GM21825 (cell line): ENCODE data around the gene KCNMB2.
A peak's percentile ranks its signal among the peaks of the same experiment; 100 is the strongest.
"Not testable (repeated sequence)": the region's sequence is repeated elsewhere in the genome, so short reads cannot be mapped to it uniquely, and the experiment has no call there.

Experiments
- ATAC-seq: cut with Tn5 transposase; IDR thresholded peaks from one replicate; pipeline ENCODE4 v1.9.1; 2021; ENCODE audit warnings: mild to moderate bottlenecking, moderate library complexity; ENCODE audit not compliant: unreplicated experiment

The KCNMB2 gene

GRCh38 chr3:178518660-178519396 lies 17.4 kb upstream of the KCNMB2 start:
- peak; percentile 78 for ATAC-seq

GRCh38 chr3:178519701-178520100 lies 16.5 kb upstream of the KCNMB2 start:
- ATAC-seq: no peak

- ATAC-seq: no peak
These were observed 15.8 kb upstream of the KCNMB2 start for GRCh38 chr3:178520451-178520850.

GRCh38 chr3:178522200-178523052 lies 13.8 kb upstream of the KCNMB2 start:
- ATAC-seq: no peak

GRCh38 chr3:178525251-178525650 lies 11.0 kb upstream of the KCNMB2 start:
- ATAC-seq: no peak

- ATAC-seq: no peak
These were observed 9.9 kb upstream of the KCNMB2 start for GRCh38 chr3:178526291-178526690.

- ATAC-seq: no peak
These were observed 8.3 kb upstream of the KCNMB2 start for GRCh38 chr3:178527981-178528380.

- no peak for ATAC-seq
These were observed 6.5 kb upstream of the KCNMB2 start for GRCh38 chr3:178529606-178530225.

GRCh38 chr3:178532476-178532875 lies 3.8 kb upstream of the KCNMB2 start:
- ATAC-seq: no peak

GRCh38 chr3:178537122-178537705 lies 978 bp downstream of the KCNMB2 start:
- ATAC-seq: no peak

- no peak for ATAC-seq
These were observed 1.8 kb downstream of the KCNMB2 start for GRCh38 chr3:178538056-178538455.

- no peak for ATAC-seq
These were observed 3.9 kb downstream of the KCNMB2 start for GRCh38 chr3:178540184-178540583.

- no peak for ATAC-seq
These were observed 9.1 kb downstream of the KCNMB2 start for GRCh38 chr3:178545337-178545736.

- ATAC-seq: peak; percentile 49
These were observed 9.8 kb downstream of the KCNMB2 start for GRCh38 chr3:178546079-178546478.

- ATAC-seq: not testable (repeated sequence)
These were observed 13.2 kb downstream of the KCNMB2 start for GRCh38 chr3:178549426-178549825.

GRCh38 chr3:178551916-178552321 lies 15.7 kb downstream of the KCNMB2 start:
- no peak for ATAC-seq

GRCh38 chr3:178558637-178559036 lies 22.4 kb downstream of the KCNMB2 start:
- no peak for ATAC-seq

- no peak for ATAC-seq
These were observed 24.5 kb downstream of the KCNMB2 start for GRCh38 chr3:178560759-178561158.

- no peak for ATAC-seq
These were observed 25.0 kb downstream of the KCNMB2 start for GRCh38 chr3:178561239-178561638.

GRCh38 chr3:178562143-178562946 lies 26.1 kb downstream of the KCNMB2 start:
- no peak for ATAC-seq

- ATAC-seq: no peak
These were observed 26.7 kb downstream of the KCNMB2 start for GRCh38 chr3:178562947-178563232.
